HepG2 (cell line): ENCODE data around the gene GCLC. TPM values are rescaled to one million over a fixed set of nuclear protein-coding genes. Genes with fewer than 3 reads are reported as not detected.

Experiments
- ATAC-seq: fragments of 200-7000 bp; cut with Tn5 transposase; 3 replicates; pipeline ENCODE4 v1.9.1; 2020; ENCODE audit warnings: mild to moderate bottlenecking, moderate library complexity
- BruUV-seq: library from RNA; stranded (reverse); fragments of 400-500 nt; replicated peaks from 2 replicates; lab custom pipeline; 2021; lab: Mats Ljungman, UMichigan
- CTCF ChIA-PET: fragments of 300-600 bp; formaldehyde crosslinking; extraction: SDS; loops from one replicate; lab custom pipeline; 2021; ENCODE audit warnings: low total read pairs, inconsistent platforms, low intra/inter-chr PET ratio; lab: Yijun Ruan, JAX
- POLR2A ChIA-PET: fragments of 350-600 bp; sonication (Branson Sonifier 250); formaldehyde crosslinking; loops from one replicate; lab custom pipeline; 2020; ENCODE audit warnings: antibody characterized with exemption, inconsistent platforms; lab: Yijun Ruan, JAX
- DNase-seq: peaks from one replicate; pipeline ENCODE4 v3.0.0-alpha.2; 2015; ENCODE audit warnings: low spot score
- FAIRE-seq: peaks from 3 replicates; lab custom pipeline; 2011; peaks lifted over from hg19 to GRCh38; lab: Jason Lieb, UNC
- H2AFZ ChIP-seq: one replicate; pipeline ENCODE4 v1.6.1; 2011; ENCODE audit warnings: low read length, inconsistent platforms
- H3K27ac ChIP-seq: fragments of 300-600 bp; 3 replicates; pipeline ENCODE4 v1.8.0; 2011; ENCODE audit warnings: mixed run types, mild to moderate bottlenecking, mixed read lengths, low read length, inconsistent platforms; ENCODE audit not compliant: insufficient read depth; ENCODE audit errors: extremely low read length
- H3K27me3 ChIP-seq, 2 experiments: fragments of 200-600 bp in 1 of 2; 2 replicates in 1 of 2; 3 replicates in 1 of 2; pipeline versions ENCODE4 v1.6.0 to v1.8.0; 2011; ENCODE audit warnings: low read length in 2 of 2, mild to moderate bottlenecking in 2 of 2, moderate library complexity in 2 of 2, inconsistent platforms in 1 of 2; ENCODE audit not compliant: insufficient read depth in 2 of 2, control insufficient read depth in 1 of 2
- H3K36me3 ChIP-seq, 2 experiments: fragments of 200-600 bp in 1 of 2; replicated peaks in 1 of 2; 2 replicates in 1 of 2; 3 replicates in 1 of 2; pipeline versions ENCODE4 v1.5.1 to v1.8.0; 2011; ENCODE audit warnings: low read length in 2 of 2, inconsistent platforms in 1 of 2; ENCODE audit not compliant: insufficient read depth in 2 of 2, control insufficient read depth in 1 of 2
- H3K4me1 ChIP-seq: 2 replicates; pipeline ENCODE4 v1.5.1; 2012; ENCODE audit warnings: low read length, inconsistent platforms; ENCODE audit not compliant: insufficient read depth
- H3K4me2 ChIP-seq: 2 replicates; pipeline ENCODE4 v1.6.0; 2011; ENCODE audit warnings: low read depth, low read length, inconsistent platforms
- H3K4me3 ChIP-seq, 3 experiments: fragments of 200-600 bp in 1 of 3; sonication (generic), shearing (Covaris generic) in 1 of 3; replicated peaks in 1 of 3; 2 replicates each; pipeline ENCODE4 v1.5.1; 2011 to 2016; ENCODE audit warnings: low read length in 3 of 3, inconsistent platforms in 2 of 3, low read depth in 2 of 3, mild to moderate bottlenecking in 2 of 3, control low read depth in 1 of 3, mixed read lengths in 1 of 3; ENCODE audit not compliant: insufficient read depth in 1 of 3
- H3K79me2 ChIP-seq: one replicate; pipeline ENCODE4 v1.6.1; 2011; ENCODE audit warnings: low read length, inconsistent platforms; ENCODE audit not compliant: insufficient read depth
- H3K9ac ChIP-seq: 2 replicates; pipeline ENCODE4 v1.6.0; 2011; ENCODE audit warnings: mild to moderate bottlenecking, low read depth, low read length, inconsistent platforms; ENCODE audit not compliant: insufficient read depth
- H3K9me3 ChIP-seq: 2 replicates; pipeline ENCODE4 v1.5.1; 2012; ENCODE audit warnings: mild to moderate bottlenecking, low read length
- H4K20me1 ChIP-seq: 2 replicates; pipeline ENCODE4 v1.6.0; 2011; ENCODE audit warnings: inconsistent platforms, mild to moderate bottlenecking, low read length, moderate library complexity; ENCODE audit not compliant: insufficient read depth
- ATAD3A ChIP-seq: sonication (generic); formaldehyde crosslinking; IDR thresholded peaks from 2 replicates; pipeline ENCODE4 v1.4.0; 2020; ENCODE audit warnings: missing genetic modification reagents
- CC2D1A ChIP-seq: sonication (generic); formaldehyde crosslinking; IDR thresholded peaks from 2 replicates; pipeline ENCODE4 v1.8.1; 2023; ENCODE audit warnings: mild to moderate bottlenecking, missing genetic modification reagents
- GPN1 ChIP-seq: sonication (generic); formaldehyde crosslinking; IDR thresholded peaks from 2 replicates; pipeline ENCODE4 v1.5.1; 2020; ENCODE audit warnings: missing genetic modification reagents, borderline replicate concordance
- HDAC2 ChIP-seq: sonication (generic); formaldehyde crosslinking; IDR thresholded peaks from 2 replicates; pipeline ENCODE4 v1.4.0; 2020; ENCODE audit warnings: missing genetic modification reagents
- HOXA7 ChIP-seq: sonication (generic); formaldehyde crosslinking; IDR thresholded peaks from 2 replicates; pipeline ENCODE4 v1.8.1; 2022; ENCODE audit warnings: mild to moderate bottlenecking, missing genetic modification reagents, moderate library complexity
- KAT8 ChIP-seq: IDR thresholded peaks from 2 replicates; pipeline ENCODE4 v1.6.1; 2016; ENCODE audit warnings: missing genetic modification reagents, missing compliant biosample characterization
- KDM2A ChIP-seq: sonication (generic); formaldehyde crosslinking; IDR thresholded peaks from 2 replicates; pipeline ENCODE4 v1.4.0; 2020; ENCODE audit warnings: low read depth, missing genetic modification reagents, borderline replicate concordance
- MAFF ChIP-seq: IDR thresholded peaks from 2 replicates; pipeline ENCODE4 v1.6.1; 2011; ENCODE audit warnings: low read depth, low read length, improper control_type of control experiment
- MAFK ChIP-seq, 2 experiments: IDR thresholded peaks in 1 of 2; conservative IDR thresholded peaks in 1 of 2; 2 replicates each; pipeline ENCODE4 v1.6.1; 2011; ENCODE audit warnings: improper control_type of control experiment in 2 of 2, low read length in 2 of 2
- RBFOX2 ChIP-seq: fragments of 200-400 bp; formaldehyde crosslinking; IDR thresholded peaks from 2 replicates; pipeline ENCODE4 v1.6.1; 2017; ENCODE audit warnings: low read depth, mild to moderate bottlenecking, low read length
- RBM22 ChIP-seq: fragments of 200-400 bp; formaldehyde crosslinking; optimal IDR thresholded peaks from 2 replicates; pipeline ENCODE3; 2017; ENCODE audit warnings: mild to moderate bottlenecking, low read length, moderate library complexity
- SETDB1 ChIP-seq: sonication (generic); formaldehyde crosslinking; IDR thresholded peaks from 2 replicates; pipeline ENCODE4 v1.5.1; 2020; ENCODE audit warnings: missing genetic modification reagents, mild to moderate bottlenecking, borderline replicate concordance
- ZNF550 ChIP-seq: sonication (generic); formaldehyde crosslinking; IDR thresholded peaks from 2 replicates; pipeline ENCODE4 v1.4.0; 2020; ENCODE audit warnings: mild to moderate bottlenecking, missing genetic modification reagents, borderline replicate concordance
- ZNF713 ChIP-seq: sonication (generic); formaldehyde crosslinking; IDR thresholded peaks from 2 replicates; pipeline ENCODE4 v1.4.0; 2020; ENCODE audit warnings: mild to moderate bottlenecking, missing genetic modification reagents
- WGBS: methylation state at CpG from one replicate; pipeline ENCODE4 v1.1.6; 2017; ENCODE audit warnings: low lambda C conversion rate; 5-methylcytosine and 5-hydroxymethylcytosine counted together
- in situ Hi-C: cut with HindIII; loops from 2 replicates; pipeline ENCODE4 v1.10.0; 2017; ENCODE audit warnings: low pct_unique_long_range_greater_than_20kb; ENCODE audit not compliant: extremely low pct_ligation_motif_present
- intact Hi-C: fragments of 100-400 bp; cut with micrococcal nuclease; formaldehyde crosslinking; loops from one replicate; pipeline ENCODE4 v1.10.0; 2022; ENCODE audit not compliant: unreplicated experiment
- polyA plus RNA-seq, 8 experiments: library from polyadenylated mRNA; depleted of rRNA in 3 of 8; stranded (reverse) in 7 of 8; unstranded in 1 of 8; fragments of >200 nt; fragmentation: Illumina TruSeq in 4 of 8; extraction: Trizol in 4 of 8; gene quantifications; 2 replicates each; pipeline versions ENCODE4 v1.2.1 to v1.2.3, GENCODE V29; 2011 to 2016; ENCODE audit warnings: low read depth in 4 of 8, missing spikeins in 1 of 8, mixed read lengths in 1 of 8; ENCODE audit not compliant: insufficient read depth in 1 of 8
- total RNA-seq, 5 experiments: library from RNA; depleted of rRNA; stranded (reverse); fragments of >200 nt; fragmentation: Illumina TruSeq; extraction: Trizol; gene quantifications; 2 replicates each; pipeline ENCODE4 v1.2.3, GENCODE V29; 2016; ENCODE audit warnings: low read depth in 1 of 5
- TF ChIP-seq, protein P1 (sequence below): sonication (generic); formaldehyde crosslinking; IDR thresholded peaks from 2 replicates; pipeline ENCODE4 v1.4.0; 2020; ENCODE audit warnings: missing genetic modification reagents

The GCLC gene
- total and polyA plus RNA-seq, 2 of the 13 experiments (the other 11 are each of a cell fraction or from before 2014, with no cell fraction given): 35.3 to 84.6 TPM

DNA sequence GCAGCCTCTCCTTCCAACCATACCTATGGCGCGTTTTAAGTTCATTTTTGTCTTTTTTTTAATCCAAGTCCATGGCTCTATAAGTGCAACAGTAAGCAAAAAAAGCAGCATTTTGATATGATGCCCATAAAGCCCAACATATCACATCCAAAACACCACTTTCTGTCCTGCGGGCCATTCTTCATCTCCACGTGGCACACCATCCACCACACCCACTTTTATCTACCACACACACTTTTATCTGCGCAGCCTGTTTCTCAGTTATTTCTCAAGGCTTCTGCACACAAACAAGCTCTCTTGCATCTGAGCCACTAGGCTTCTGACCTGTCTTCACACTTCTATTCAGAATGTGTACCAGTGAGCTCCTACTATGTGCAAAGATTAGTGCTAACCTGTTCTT, 5.3 kb downstream of the GCLC start:
- H3K9me3 ChIP-seq: no peaks in the 10 kb centered on the region
- H3K36me3 ChIP-seq: peaks cover 0 to 22% of the 10 kb centered on the region in 2 experiments; a peak in 4 of 5 replicates
- no peaks in the 10 kb centered on the region; a peak in 1 of 5 replicates for H3K27me3 ChIP-seq
- in situ Hi-C loops: no loop called here
- 94% methylated on average over 5 of the region's 5 CpGs for WGBS
- BruUV-seq: TSS peak; percentile 0
- POLR2A ChIA-PET: no interaction called here
- ATAC-seq: no peak
- H3K79me2 ChIP-seq: peaks cover 98% of the 10 kb centered on the region
- no peak overlapping the region for H3K27ac ChIP-seq
- H4K20me1 ChIP-seq: peaks cover 27% of the 10 kb centered on the region
- intact Hi-C loops: no loop called here
- no peak for FAIRE-seq
- no peak for TF ChIP-seq HOXA7
- peak; percentile 22 for TF ChIP-seq RBM22
- peak; percentile 78 for TF ChIP-seq MAFF
- peak; percentile 51; the same call in 1 of the 2 replicates for TF ChIP-seq RBFOX2
- TF ChIP-seq GPN1: no peak
- TF ChIP-seq MAFK (conservative IDR thresholded peaks at IDR 0.05 in 1 of 2, IDR thresholded peaks at IDR 0.05 in 1 of 2; ENCODE audit: low read length in 2 of 2): peak; percentile 80 to 88
- no peak overlapping the region for H2AFZ ChIP-seq
- peaks cover 65% of the 10 kb centered on the region for H3K4me1 ChIP-seq
- no peak overlapping the region for H3K9ac ChIP-seq
- H3K4me2 ChIP-seq: peak overlapping the region; percentile 38; the same call in 1 of the 2 replicates
- H3K4me3 ChIP-seq: no peak overlapping the region; a peak in 1 of 6 replicates
- CTCF ChIA-PET: no interaction called here
- no peak for DNase-seq

DNA sequence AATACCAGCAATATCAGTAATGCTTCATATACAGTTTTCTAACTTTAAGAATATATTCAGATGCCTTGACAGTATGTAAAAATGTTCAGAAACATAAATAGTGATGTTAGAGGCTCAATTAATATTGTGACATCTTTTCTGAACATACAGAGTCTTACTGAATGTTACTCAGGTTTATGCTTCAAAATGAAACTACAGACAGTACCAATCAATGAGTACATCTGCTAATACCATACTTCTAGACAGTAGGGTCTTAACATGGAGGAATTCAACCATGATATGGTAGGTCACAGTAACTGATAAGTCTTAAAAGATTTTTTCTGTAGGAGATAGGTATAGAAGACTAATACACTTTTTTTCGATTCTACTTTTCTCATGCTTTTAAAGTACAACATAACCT, 8.3 kb downstream of the GCLC start:
- Histone ChIP-seq H3K79me2 (peaks cover 99% of the 10 kb centered on the region), H4K20me1 (peaks cover 24% of the 10 kb centered on the region), H3K27me3 (no peaks in the 10 kb centered on the region), H3K9me3 (no peaks in the 10 kb centered on the region), H3K4me1 (peaks cover 57% of the 10 kb centered on the region), H2AFZ (no peak overlapping the region), H3K9ac (no peak overlapping the region), H3K36me3 (peaks cover 2 to 22% of the 10 kb centered on the region in 2 experiments; a peak in 4 of 5 replicates), H3K4me2 (no peak overlapping the region), H3K27ac (no peak overlapping the region), H3K4me3 (no peak overlapping the region)
- BruUV-seq: no TSS peak
- 96% methylated on average over 1 of the region's 1 CpG for WGBS
- no peak for ATAC-seq
- ChIA-PET CTCF (no interaction called here), POLR2A (no interaction called here)
- no peak for DNase-seq
- in situ Hi-C loops: no loop called here
- intact Hi-C loops: no loop called here
- no peak for TF ChIP-seq HDAC2 (CRISPR knock-in tag)
- no peak for TF ChIP-seq ZNF550 (CRISPR knock-in tag)
- no peak for TF ChIP-seq CC2D1A
- TF ChIP-seq ZNF713 (CRISPR knock-in tag): no peak
- TF ChIP-seq KAT8 (CRISPR knock-in tag): no peak
- TF ChIP-seq KDM2A (CRISPR knock-in tag): no peak
- TF ChIP-seq SETDB1 (CRISPR knock-in tag): no peak
- TF ChIP-seq, protein P1, sequence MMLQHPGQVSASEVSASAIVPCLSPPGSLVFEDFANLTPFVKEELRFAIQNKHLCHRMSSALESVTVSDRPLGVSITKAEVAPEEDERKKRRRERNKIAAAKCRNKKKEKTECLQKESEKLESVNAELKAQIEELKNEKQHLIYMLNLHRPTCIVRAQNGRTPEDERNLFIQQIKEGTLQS (CRISPR knock-in tag): no peak
- TF ChIP-seq ATAD3A (CRISPR knock-in tag): no peak
- no peak for FAIRE-seq
